ENCODE data around the gene NOTCH2.

- TF ChIP-seq, protein P1, sequence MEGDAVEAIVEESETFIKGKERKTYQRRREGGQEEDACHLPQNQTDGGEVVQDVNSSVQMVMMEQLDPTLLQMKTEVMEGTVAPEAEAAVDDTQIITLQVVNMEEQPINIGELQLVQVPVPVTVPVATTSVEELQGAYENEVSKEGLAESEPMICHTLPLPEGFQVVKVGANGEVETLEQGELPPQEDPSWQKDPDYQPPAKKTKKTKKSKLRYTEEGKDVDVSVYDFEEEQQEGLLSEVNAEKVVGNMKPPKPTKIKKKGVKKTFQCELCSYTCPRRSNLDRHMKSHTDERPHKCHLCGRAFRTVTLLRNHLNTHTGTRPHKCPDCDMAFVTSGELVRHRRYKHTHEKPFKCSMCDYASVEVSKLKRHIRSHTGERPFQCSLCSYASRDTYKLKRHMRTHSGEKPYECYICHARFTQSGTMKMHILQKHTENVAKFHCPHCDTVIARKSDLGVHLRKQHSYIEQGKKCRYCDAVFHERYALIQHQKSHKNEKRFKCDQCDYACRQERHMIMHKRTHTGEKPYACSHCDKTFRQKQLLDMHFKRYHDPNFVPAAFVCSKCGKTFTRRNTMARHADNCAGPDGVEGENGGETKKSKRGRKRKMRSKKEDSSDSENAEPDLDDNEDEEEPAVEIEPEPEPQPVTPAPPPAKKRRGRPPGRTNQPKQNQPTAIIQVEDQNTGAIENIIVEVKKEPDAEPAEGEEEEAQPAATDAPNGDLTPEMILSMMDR (IDR thresholded peaks at IDR 0.05 in 2 of 3, conservative IDR thresholded peaks at IDR 0.05 in 1 of 3; ENCODE audit: control insufficient read depth in 2 of 3, extremely low read depth in 1 of 3, insufficient read depth in 1 of 3, low read depth in 3 of 3, low read length in 3 of 3) = no peak
- no peak for TF ChIP-seq EZH2 (IDR thresholded peaks at IDR 0.05; ENCODE audit: borderline replicate concordance, control insufficient read depth, low read depth, low read length)
- no peak for TF ChIP-seq DPF2 (IDR thresholded peaks at IDR 0.05)
- TF ChIP-seq, protein P2, sequence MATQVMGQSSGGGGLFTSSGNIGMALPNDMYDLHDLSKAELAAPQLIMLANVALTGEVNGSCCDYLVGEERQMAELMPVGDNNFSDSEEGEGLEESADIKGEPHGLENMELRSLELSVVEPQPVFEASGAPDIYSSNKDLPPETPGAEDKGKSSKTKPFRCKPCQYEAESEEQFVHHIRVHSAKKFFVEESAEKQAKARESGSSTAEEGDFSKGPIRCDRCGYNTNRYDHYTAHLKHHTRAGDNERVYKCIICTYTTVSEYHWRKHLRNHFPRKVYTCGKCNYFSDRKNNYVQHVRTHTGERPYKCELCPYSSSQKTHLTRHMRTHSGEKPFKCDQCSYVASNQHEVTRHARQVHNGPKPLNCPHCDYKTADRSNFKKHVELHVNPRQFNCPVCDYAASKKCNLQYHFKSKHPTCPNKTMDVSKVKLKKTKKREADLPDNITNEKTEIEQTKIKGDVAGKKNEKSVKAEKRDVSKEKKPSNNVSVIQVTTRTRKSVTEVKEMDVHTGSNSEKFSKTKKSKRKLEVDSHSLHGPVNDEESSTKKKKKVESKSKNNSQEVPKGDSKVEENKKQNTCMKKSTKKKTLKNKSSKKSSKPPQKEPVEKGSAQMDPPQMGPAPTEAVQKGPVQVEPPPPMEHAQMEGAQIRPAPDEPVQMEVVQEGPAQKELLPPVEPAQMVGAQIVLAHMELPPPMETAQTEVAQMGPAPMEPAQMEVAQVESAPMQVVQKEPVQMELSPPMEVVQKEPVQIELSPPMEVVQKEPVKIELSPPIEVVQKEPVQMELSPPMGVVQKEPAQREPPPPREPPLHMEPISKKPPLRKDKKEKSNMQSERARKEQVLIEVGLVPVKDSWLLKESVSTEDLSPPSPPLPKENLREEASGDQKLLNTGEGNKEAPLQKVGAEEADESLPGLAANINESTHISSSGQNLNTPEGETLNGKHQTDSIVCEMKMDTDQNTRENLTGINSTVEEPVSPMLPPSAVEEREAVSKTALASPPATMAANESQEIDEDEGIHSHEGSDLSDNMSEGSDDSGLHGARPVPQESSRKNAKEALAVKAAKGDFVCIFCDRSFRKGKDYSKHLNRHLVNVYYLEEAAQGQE (IDR thresholded peaks at IDR 0.05; ENCODE audit: low read depth, low read length) = no peak
- no peak for TF ChIP-seq CREB1 (IDR thresholded peaks at IDR 0.05; ENCODE audit: low read depth)
- TF ChIP-seq JUND (IDR thresholded peaks at IDR 0.05; ENCODE audit: low read depth, low read length) = no peak
- TF ChIP-seq LARP7 (IDR thresholded peaks at IDR 0.05) = no peak
- TF ChIP-seq, protein P3, sequence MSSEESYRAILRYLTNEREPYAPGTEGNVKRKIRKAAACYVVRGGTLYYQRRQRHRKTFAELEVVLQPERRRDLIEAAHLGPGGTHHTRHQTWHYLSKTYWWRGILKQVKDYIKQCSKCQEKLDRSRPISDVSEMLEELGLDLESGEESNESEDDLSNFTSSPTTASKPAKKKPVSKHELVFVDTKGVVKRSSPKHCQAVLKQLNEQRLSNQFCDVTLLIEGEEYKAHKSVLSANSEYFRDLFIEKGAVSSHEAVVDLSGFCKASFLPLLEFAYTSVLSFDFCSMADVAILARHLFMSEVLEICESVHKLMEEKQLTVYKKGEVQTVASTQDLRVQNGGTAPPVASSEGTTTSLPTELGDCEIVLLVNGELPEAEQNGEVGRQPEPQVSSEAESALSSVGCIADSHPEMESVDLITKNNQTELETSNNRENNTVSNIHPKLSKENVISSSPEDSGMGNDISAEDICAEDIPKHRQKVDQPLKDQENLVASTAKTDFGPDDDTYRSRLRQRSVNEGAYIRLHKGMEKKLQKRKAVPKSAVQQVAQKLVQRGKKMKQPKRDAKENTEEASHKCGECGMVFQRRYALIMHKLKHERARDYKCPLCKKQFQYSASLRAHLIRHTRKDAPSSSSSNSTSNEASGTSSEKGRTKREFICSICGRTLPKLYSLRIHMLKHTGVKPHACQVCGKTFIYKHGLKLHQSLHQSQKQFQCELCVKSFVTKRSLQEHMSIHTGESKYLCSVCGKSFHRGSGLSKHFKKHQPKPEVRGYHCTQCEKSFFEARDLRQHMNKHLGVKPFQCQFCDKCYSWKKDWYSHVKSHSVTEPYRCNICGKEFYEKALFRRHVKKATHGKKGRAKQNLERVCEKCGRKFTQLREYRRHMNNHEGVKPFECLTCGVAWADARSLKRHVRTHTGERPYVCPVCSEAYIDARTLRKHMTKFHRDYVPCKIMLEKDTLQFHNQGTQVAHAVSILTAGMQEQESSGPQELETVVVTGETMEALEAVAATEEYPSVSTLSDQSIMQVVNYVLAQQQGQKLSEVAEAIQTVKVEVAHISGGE (CRISPR knock-in tag; IDR thresholded peaks at IDR 0.05) = no peak
- TF ChIP-seq, protein P4, sequence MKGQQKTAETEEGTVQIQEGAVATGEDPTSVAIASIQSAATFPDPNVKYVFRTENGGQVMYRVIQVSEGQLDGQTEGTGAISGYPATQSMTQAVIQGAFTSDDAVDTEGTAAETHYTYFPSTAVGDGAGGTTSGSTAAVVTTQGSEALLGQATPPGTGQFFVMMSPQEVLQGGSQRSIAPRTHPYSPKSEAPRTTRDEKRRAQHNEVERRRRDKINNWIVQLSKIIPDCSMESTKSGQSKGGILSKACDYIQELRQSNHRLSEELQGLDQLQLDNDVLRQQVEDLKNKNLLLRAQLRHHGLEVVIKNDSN (IDR thresholded peaks at IDR 0.05; ENCODE audit: borderline replicate concordance, extremely low read length, insufficient read depth, low read depth, low read length) = no peak
- TF ChIP-seq, protein P5, sequence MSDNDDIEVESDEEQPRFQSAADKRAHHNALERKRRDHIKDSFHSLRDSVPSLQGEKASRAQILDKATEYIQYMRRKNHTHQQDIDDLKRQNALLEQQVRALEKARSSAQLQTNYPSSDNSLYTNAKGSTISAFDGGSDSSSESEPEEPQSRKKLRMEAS (IDR thresholded peaks at IDR 0.05; ENCODE audit: low read depth, low read length) = no peak
- TF ChIP-seq SRF (IDR thresholded peaks at IDR 0.05; ENCODE audit: low read depth in 2 of 2, low read length in 2 of 2) = no peak
- TF ChIP-seq SUZ12 (IDR thresholded peaks at IDR 0.05; ENCODE audit: unreplicated experiment) = no peak
Observed at GRCh38 chr1:119871881-119872280, 197.6 kb downstream of the NOTCH2 start.

All from GM12878 (cell line).